ENCODE measurements around the gene LDLRAD3.

GRCh38 chr11:36108881-36109589, 165.2 kb downstream of the LDLRAD3 start:
- TF ChIP-seq REST (IDR thresholded peaks at IDR 0.05; ENCODE audit: insufficient read depth in 1 of 2, low read depth in 2 of 2, low read length in 1 of 2), result no peak
- no peak for TF ChIP-seq CTCF (IDR thresholded peaks at IDR 0.05)
- TF ChIP-seq POLR2AphosphoS5 (IDR thresholded peaks at IDR 0.05; ENCODE audit: low read depth, low read length), result no peak

All from Panc1 (cell line).